GM12801 (cell line): ENCODE measurements around the gene NKAP.

Source experiments
- CTCF ChIP-seq: IDR thresholded peaks from one replicate; pipeline ENCODE4 v1.5.1; 2011; ENCODE audit warnings: control low read depth; ENCODE audit not compliant: insufficient read length; ENCODE audit errors: extremely low read depth

The NKAP gene

GRCh38 chrX:119945481-119945880 is 1.9 kb upstream of the NKAP start:
- no peak for TF ChIP-seq CTCF

- TF ChIP-seq CTCF = no peak
Observed at GRCh38 chrX:119942831-119943184, 743 bp downstream of the NKAP start.

GRCh38 chrX:119942173-119942819 is 1.3 kb downstream of the NKAP start:
- TF ChIP-seq CTCF = no peak

GRCh38 chrX:119941336-119941735 is 2.2 kb downstream of the NKAP start:
- no peak for TF ChIP-seq CTCF

- no peak for TF ChIP-seq CTCF
Observed at GRCh38 chrX:119935215-119935874, 8.2 kb downstream of the NKAP start.

- TF ChIP-seq CTCF = no peak
Observed at GRCh38 chrX:119919835-119920585, 23.5 kb downstream of the NKAP start.

GRCh38 chrX:119917877-119918276 is 25.7 kb downstream of the NKAP start:
- no peak for TF ChIP-seq CTCF
